Measurements from ENCODE around the gene ME3. TPM values are rescaled to one million over a fixed set of nuclear protein-coding genes. Genes with fewer than 3 reads are reported as not detected.

ME3 gene
- total RNA-seq, 1 donor from 2014 or later = 1.3 TPM

DNA sequence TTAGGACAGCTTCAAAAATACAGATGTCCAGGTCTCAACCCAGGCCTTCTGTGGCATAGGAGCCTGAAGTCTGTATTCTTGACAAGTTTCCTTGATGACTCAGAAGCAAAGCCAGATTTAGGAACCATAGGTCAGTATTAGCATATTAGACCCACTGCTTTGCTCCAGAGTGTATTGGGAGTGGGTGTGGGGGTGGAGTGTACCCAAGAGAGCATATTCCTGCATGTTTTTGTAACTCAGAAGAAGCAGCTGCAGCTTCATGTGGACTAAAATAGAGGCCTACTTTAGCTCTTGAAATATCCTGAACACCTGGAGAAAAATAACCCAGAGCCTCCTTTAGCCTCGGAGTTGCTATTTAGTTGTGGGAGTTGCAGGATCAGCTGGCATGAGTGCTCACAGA, 191.0 kb downstream of the ME3 start:
- no peaks in the 10 kb centered on the region for H3K36me3 Mint-ChIP-seq (ENCODE audit: low read depth)
- no peak overlapping the region for H3K4me3 Mint-ChIP-seq
- ChIA-PET CTCF (no interaction called here), POLR2A (no interaction called here)
- TF ChIP-seq, protein P1, sequence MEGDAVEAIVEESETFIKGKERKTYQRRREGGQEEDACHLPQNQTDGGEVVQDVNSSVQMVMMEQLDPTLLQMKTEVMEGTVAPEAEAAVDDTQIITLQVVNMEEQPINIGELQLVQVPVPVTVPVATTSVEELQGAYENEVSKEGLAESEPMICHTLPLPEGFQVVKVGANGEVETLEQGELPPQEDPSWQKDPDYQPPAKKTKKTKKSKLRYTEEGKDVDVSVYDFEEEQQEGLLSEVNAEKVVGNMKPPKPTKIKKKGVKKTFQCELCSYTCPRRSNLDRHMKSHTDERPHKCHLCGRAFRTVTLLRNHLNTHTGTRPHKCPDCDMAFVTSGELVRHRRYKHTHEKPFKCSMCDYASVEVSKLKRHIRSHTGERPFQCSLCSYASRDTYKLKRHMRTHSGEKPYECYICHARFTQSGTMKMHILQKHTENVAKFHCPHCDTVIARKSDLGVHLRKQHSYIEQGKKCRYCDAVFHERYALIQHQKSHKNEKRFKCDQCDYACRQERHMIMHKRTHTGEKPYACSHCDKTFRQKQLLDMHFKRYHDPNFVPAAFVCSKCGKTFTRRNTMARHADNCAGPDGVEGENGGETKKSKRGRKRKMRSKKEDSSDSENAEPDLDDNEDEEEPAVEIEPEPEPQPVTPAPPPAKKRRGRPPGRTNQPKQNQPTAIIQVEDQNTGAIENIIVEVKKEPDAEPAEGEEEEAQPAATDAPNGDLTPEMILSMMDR (IDR thresholded peaks at IDR 0.05) = no peak
- H3K9me3 Mint-ChIP-seq = no peaks in the 10 kb centered on the region
- H3K27me3 Mint-ChIP-seq = no peaks in the 10 kb centered on the region
- no peaks in the 10 kb centered on the region for H3K4me1 Mint-ChIP-seq
- ATAC-seq (ENCODE audit: low read depth) (no peak), DNase-seq (no peak)
- H3K27ac Mint-ChIP-seq = no peak overlapping the region
- intact Hi-C loops (cut with micrococcal nuclease) = no loop called here

DNA sequence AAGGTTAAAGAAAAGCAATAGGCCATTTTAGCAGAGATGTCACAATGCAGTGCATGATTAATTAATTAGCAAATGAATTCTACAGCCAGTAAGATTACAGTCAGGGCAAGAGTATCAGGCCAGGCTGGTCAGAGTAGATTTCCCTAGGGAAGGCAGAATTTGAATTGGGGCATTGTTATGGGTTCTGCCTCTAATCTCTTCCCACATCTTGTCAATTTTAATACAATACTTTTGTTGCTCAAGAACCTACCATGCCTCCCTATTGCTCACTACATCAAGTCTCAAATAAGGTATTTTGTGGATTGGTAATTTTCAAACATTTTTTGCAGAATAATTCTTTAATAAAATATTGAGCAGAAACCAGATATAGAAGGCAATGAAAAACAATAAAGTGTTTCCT, 194.1 kb downstream of the ME3 start:
- DNase-seq = no peak
- POLR2A ChIA-PET = no interaction called here
- intact Hi-C loops (cut with micrococcal nuclease) = no loop called here
- ATAC-seq (ENCODE audit: low read depth) = no peak
- H3K27ac Mint-ChIP-seq = no peak overlapping the region
- TF ChIP-seq, protein P1 (IDR thresholded peaks at IDR 0.05) = no peak
- H3K36me3 Mint-ChIP-seq (ENCODE audit: low read depth) = no peaks in the 10 kb centered on the region
- no peak overlapping the region for H3K4me3 Mint-ChIP-seq
- no peaks in the 10 kb centered on the region for H3K4me1 Mint-ChIP-seq
- H3K27me3 Mint-ChIP-seq = no peaks in the 10 kb centered on the region
- CTCF ChIA-PET = no interaction called here
- H3K9me3 Mint-ChIP-seq = no peaks in the 10 kb centered on the region

DNA sequence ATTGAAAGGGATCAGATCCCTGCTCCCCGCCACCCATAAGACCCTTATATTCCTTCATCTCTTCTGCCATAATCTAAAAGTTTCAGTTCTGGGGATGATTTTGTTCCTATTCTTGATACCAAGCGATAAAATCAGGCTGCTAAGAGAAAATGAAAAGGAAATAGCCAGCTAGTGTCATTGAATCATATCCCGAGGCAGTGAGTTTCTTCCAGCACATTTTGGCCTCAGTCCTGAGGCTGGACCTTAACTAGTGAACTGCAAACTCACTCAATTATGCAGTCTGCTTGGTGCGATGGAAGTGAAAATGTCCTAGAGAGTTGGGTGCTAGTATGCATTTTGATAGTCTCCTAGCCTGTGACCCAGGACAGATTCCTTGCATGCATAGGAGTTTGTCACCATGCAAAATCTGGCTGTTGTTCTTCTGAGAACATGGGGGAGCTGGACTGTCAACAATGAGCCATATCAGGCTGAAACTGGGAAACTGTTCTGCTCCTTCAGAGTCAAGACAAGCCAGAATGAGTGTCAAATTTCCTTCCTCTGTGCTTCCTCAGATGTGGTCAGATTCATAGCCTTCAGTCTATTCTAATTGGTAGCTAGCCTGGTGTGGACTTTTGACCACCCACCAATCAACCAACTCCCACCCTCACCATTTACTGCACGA, 194.8 kb downstream of the ME3 start:
- Mint-ChIP-seq H3K4me1 (no peaks in the 10 kb centered on the region), H3K9me3 (no peaks in the 10 kb centered on the region), H3K36me3 (ENCODE audit: low read depth) (no peaks in the 10 kb centered on the region), H3K27ac (no peak overlapping the region), H3K27me3 (no peaks in the 10 kb centered on the region), H3K4me3 (no peak overlapping the region)
- CTCF ChIA-PET = no interaction called here
- TF ChIP-seq, protein P1 (IDR thresholded peaks at IDR 0.05) = no peak
- intact Hi-C loops (cut with micrococcal nuclease) = no loop called here
- POLR2A ChIA-PET = no interaction called here
- DNase-seq (no peak), ATAC-seq (ENCODE audit: low read depth) (no peak)

DNA sequence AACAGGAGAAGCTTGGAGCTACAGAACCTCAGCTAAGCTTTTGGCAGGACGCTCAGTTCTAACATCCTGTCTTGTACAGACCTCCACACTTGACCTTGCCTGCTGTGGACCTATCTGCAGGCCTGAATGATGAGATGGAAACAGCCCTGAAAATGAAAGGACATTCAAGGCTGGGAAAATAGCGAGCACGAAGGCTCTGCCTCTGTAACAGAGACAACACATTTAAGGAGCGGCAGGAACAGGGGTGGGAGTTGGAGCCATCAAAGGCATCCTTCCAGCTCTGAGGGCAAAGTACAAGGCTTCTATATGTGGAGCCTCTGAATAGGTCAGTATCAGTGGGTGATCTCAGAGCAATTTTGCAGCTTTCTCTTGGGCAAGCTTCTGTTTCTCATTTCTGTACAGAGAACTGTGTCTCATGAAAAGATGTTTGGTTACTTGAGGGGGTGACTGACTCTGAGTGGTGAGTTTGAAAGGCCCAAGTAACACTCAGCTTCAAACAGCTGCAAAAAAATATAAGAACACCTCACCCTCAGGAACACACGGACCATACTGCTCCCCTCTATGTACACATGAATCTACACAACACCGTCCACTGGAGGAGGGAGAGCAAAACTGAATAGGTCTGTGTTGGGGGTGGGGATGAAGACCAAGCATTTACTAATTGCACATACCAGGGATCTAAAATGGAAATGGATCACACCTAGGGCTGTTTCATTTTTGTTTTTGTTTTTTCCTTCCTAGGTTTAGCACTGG, 196.1 kb downstream of the ME3 start:
- no peaks in the 10 kb centered on the region for H3K4me1 Mint-ChIP-seq
- TF ChIP-seq, protein P1 (IDR thresholded peaks at IDR 0.05) = no peak
- CTCF ChIA-PET = no interaction called here

DNA sequence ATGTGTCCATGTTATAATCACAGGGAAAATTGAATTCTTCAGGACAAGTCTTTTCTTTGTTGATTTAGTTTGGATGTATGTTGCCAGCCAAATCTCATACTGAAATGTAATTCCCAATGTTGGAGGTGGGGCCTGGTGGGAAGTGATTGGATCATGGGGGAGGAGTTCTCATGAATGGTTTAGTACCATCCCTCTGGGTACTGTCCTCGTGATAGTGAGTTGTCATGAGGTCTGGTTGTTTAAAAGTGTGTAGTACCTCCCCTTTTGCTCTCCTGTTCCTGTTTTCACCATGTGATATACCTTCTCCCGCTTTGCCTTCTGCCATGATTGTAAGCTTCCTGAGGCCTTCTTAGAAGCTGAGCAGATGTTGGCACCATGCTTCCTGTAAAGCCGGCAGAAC, 197.4 kb downstream of the ME3 start:
- no peak for DNase-seq
- Mint-ChIP-seq H3K36me3 (ENCODE audit: low read depth) (no peaks in the 10 kb centered on the region), H3K9me3 (no peaks in the 10 kb centered on the region), H3K27me3 (no peaks in the 10 kb centered on the region), H3K27ac (no peak overlapping the region), H3K4me3 (no peak overlapping the region), H3K4me1 (no peaks in the 10 kb centered on the region)
- ChIA-PET POLR2A (no interaction called here), CTCF (no interaction called here)
- intact Hi-C loops (cut with micrococcal nuclease) = no loop called here
- TF ChIP-seq, protein P1 (IDR thresholded peaks at IDR 0.05) = no peak
- ATAC-seq (ENCODE audit: low read depth) = no peak

More for the DNA sequence above, 196.1 kb downstream of the ME3 start:
- no peaks in the 10 kb centered on the region for H3K9me3 Mint-ChIP-seq
- POLR2A ChIA-PET = interaction anchor here (0.6 kb wide), 1 partner anchor 776 kb away, joined by 10 read pairs; no protein-coding TSS in a partner anchor
- intact Hi-C loops (cut with micrococcal nuclease) = no loop called here
- H3K27ac Mint-ChIP-seq = no peak overlapping the region
- DNase-seq (no peak), ATAC-seq (ENCODE audit: low read depth) (no peak)
- no peaks in the 10 kb centered on the region for H3K27me3 Mint-ChIP-seq
- H3K4me3 Mint-ChIP-seq = no peak overlapping the region
- H3K36me3 Mint-ChIP-seq (ENCODE audit: low read depth) = no peaks in the 10 kb centered on the region

Measured in activated B cell treated with CpG ODN at 0.5 μM for 24 hours (primary cell).